Brain pericyte (primary cell): ENCODE measurements around the gene FECH.
"Not testable (repeated sequence)": the region's sequence is repeated elsewhere in the genome, so short reads cannot be mapped to it uniquely, and the experiment has no call there.

ENCODE experiments used
- DNase-seq: peaks from one replicate; pipeline ENCODE4 v3.0.0-alpha.2; 2012; ENCODE audit warnings: low read depth, low spot score

Gene FECH

DNA sequence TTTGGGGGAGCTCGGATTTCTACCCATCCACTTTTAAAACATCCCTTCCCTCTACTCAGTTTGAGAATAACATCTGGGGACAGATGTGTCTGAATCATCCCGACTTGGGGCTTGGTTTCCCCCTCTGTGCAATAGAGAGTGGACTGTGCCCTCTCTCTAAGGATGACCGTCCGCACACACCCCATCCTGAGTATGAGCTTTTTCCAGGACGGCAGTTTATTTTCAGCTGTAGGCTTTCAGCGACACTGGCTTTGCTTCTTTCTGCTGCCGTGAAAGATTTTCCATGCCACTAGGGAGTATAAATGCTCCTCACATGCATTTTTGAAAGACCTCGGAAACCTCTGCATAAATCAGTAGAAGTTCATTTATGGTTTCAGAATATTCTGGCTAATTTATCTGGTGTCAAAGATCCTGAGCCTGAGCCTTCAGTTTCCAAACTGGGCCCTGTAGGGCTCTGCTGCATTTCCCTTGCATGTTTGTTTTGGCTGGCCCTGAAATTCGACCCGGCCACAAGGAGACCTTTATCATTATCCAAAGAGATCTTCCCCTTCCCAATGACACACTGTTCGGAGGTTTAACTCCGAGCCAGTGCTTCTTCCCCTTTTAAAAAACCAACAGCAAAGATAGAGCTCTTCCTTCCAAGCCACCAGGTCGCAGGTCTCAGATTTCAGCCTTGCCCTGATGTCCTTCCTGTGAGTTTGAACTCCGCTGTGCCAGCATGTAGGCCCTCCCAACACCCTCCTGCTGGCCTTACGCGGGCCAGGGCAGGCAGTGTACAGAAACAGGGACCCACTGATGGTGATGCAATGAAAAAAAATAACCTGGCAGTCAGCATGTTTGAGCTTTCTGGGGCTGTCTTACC, 53.3 kb downstream of the FECH start:
- DNase-seq = no peak

DNA sequence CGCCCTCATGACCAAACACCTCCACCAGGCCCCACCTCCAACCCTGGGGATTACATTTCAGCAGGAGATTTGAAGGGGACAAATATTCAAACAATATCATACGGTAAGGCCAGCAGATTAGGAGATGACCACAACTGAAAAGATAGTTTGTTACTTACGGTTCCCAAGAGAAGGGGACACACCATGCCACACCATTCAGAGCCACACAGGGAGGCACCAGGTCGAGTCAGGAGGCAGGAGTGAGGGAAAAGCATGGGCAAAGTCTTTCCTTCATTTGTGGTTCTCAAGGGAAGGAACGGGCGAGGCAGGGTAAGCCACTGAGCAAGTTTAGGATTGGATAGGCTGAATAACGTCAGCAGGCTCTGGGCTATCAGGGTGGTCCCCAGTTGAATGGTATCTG, 57.4 kb downstream of the FECH start:
- DNase-seq = no peak

DNA sequence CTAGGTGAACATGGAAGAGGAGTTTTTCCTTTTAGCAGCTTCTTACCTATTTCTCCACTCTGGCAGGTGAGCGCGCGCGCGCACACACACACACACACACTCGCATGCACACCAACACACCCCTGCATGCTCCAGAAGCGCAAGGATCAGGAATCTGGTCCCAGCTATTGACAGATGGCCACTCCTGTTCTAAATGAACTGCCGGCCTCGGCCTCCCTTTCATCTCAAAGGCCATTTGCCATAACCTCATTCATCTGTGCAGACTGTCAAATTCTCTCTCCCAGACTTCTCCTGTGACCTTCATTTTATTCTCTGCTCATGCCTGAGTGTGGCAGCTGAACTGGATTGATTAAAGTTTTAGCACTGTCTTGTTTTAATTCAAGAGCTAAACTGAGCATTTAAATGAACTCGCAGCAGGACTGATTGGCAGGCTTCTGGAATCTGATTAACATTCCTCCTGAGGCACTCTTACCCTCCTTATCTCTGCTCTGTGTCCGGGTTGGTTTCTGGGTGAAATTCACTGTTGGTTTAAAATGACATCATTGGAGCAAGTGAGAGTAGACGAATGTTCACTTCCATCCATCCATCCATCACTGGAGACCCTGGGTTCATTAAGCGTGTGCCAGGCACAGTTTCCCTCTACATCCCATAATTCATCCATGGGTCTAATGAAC, 58.8 kb downstream of the FECH start:
- DNase-seq = no peak

GRCh38 chr18:57523171-57523956, 63.1 kb downstream of the FECH start:
- no peak for DNase-seq

DNA sequence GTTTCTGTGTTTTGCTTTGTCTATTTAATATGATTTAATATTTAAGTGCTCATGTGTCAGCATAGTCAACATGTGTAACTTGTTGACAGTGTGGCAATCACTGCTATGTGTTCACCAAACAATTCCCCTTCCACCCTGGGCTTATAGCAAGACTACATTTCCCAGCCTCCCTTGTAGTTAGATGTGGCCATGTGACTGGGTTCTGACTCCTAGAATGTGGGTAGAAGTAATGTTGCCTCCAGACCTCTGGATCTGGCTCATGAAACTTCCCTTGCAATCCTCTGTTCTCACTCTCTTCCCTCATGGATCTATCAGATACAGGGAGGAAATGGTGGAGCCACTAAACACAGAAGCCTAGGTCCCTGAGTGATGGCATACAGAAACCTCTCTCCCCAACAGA, 64.2 kb downstream of the FECH start:
- not testable (repeated sequence) for DNase-seq

DNA sequence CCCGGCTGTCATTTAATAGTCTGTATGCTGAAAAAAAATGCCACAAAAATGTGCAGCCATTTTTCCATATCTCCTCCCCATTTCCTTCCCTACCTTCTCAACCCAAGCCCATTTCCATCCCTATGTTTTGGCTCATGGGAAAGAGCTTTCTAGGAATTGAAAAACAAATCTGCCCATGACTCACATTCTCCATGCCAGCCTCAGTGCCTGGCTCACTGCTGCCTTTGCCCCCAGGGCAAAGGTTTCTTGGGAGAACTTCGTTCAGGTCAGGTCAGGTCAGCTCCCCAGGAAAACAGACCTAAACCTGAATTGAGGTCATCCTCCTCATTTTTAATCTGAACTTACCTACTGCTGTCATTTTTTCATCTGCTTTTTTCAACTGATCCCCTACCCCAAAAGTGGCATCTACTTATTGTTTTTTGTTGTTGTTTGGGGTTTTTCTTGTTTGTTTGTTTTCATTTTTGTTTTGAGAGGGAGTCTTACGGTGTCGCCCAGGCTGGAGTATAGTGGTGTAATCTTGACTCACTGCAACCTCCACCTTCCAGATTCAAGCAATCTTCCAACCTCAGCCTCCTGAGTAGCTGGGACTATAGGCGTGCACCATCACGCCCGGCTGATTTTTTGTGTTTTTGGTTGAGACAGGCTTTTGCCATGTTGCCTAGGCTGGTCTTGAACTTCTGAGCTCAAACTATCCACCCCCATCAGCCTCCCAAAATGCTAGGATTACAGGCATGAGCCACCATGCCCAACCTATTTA, 66.7 kb downstream of the FECH start:
- no peak for DNase-seq

DNA sequence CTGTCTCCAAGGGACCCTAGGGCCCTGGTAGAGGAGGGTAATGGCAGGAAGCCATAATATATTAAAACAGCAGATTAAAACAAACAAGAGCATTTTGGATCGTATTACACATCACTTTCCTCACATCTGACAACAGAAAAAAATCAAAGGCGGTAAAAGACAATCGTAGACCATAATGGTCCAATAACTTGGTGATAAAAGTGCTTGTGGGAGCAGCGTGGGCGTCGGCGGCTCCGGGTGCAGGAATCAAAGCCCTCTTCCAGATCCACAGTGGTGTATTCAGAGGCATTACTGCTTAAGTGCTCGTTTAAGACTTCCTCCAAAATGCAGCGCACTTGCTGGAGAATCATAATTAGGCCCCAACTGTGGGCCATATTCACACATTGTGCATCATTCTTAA, 68.0 kb downstream of the FECH start:
- DNase-seq = no peak

DNA sequence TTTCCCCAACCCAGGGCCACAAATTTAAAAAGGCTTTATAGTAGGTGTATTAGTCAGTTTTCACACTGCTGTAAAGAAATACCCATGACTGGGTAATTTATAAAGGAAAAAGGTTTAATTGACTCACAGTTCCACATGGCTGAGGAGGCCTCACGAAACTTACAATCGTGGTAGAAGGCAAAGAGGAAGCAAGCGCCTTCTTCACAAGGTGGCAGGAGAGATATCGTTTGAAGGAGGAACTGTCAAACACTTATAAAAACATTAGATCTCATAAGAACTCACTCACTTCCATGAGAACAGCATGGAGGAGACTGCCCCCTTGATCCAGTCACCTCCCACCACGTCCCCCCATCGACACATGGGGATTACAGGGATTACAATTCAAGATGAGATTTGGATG, 70.4 kb downstream of the FECH start:
- DNase-seq = no peak

DNA sequence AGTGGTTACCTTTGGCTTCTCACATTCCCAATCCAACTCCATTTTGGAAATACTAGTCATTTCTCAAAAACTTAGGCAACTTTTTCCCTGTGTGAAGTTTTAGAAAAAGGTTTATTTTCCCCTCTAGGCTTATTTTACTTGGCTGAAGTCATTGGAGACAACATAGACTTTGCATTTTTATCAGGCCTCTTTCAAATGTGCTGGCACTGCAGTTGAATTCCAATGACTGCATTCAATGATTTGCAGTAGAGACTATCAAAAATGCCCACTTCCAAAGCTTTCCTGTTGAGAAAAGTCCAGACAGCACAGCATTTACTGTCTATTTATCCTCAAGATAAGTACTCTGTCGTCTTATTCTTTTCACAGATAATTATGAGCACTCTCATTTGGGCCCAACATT, 81.3 kb downstream of the FECH start:
- no peak for DNase-seq

GRCh38 chr18:57502624-57503023, 83.9 kb downstream of the FECH start:
- DNase-seq = no peak

DNA sequence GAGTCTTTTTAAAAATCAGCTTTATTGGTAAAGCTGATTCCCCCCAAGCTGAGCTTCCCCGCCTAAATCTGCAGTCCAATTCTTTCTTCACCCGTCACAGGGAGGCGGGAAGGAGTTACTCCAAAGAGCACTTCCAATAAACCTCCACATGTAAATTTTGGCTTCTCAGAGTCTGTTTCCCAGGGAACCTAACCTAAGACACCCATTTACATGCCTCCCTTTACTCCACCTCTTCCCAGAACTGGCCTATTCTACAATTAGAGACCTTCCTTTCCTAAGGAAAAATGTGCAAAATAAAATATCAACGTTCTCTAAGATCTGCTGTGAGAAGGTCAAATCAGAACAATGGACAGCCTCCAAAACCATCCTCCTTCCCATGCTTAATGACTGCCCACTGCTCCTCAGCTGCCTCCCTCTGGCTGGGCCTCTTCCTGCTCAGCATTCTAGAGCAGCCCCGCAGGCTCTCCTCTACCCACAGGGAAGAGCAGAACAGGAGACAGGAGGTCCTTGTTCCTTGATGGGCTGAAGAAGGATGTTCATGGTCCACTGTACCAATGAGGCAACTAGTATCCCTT, 87.7 kb downstream of the FECH start:
- no peak for DNase-seq
